ENCODE data around the gene HERC4. TPM values are rescaled to one million over a fixed set of nuclear protein-coding genes. Genes with fewer than 3 reads are reported as not detected.

HERC4 gene
- total RNA-seq, 2 donors from 2014 or later = 53.8 to 60.1 TPM

GRCh38 chr10:67965456-67965855 lies 109.6 kb downstream of the HERC4 start:
- WGBS, 2 experiments (ENCODE audit: insufficient coverage in 1 of 2, insufficient read length in 1 of 2) = 94 to 95% methylated on average over 2 of the region's 2 CpGs
- no peak for DNase-seq
- Mint-ChIP-seq H3K36me3 (ENCODE audit: low read depth) (peaks cover 56% of the 10 kb centered on the region), H3K27me3 (ENCODE audit: insufficient read depth) (no peaks in the 10 kb centered on the region), H3K27ac (no peak overlapping the region), H3K4me3 (no peak overlapping the region), H3K4me1 (no peaks in the 10 kb centered on the region), H3K9me3 (peaks cover 4% of the 10 kb centered on the region)
- no peak overlapping the region for H3K4me3 ChIP-seq (ENCODE audit: low read length)
- no peak for TF ChIP-seq CTCF (conservative IDR thresholded peaks at IDR 0.05)
- no peaks in the 10 kb centered on the region for H3K9me3 ChIP-seq (ENCODE audit: control insufficient read depth, low read length)
- no peaks in the 10 kb centered on the region for H3K4me1 ChIP-seq (ENCODE audit: control insufficient read depth, insufficient read depth, low read length)
- peaks cover 38% of the 10 kb centered on the region for H3K36me3 ChIP-seq (ENCODE audit: control insufficient read depth, insufficient read depth, low read length)
- no peak overlapping the region for H3K9ac ChIP-seq (ENCODE audit: extremely low read depth, low read length, poor library complexity, severe bottlenecking)
- H3K27ac ChIP-seq (ENCODE audit: low read depth, low read length) = no peak overlapping the region
- H3K27me3 ChIP-seq (ENCODE audit: control insufficient read depth, insufficient read depth, low read length, poor library complexity, severe bottlenecking) = no peaks in the 10 kb centered on the region

GRCh38 chr10:67959839-67960476 lies 115.1 kb downstream of the HERC4 start:
- Histone ChIP-seq H3K9me3 (ENCODE audit: control insufficient read depth, low read length) (no peaks in the 10 kb centered on the region), H3K36me3 (ENCODE audit: control insufficient read depth, insufficient read depth, low read length) (peaks cover 14% of the 10 kb centered on the region), H3K4me3 (ENCODE audit: low read length) (no peak overlapping the region), H3K4me1 (ENCODE audit: control insufficient read depth, insufficient read depth, low read length) (no peaks in the 10 kb centered on the region), H3K27ac (ENCODE audit: low read depth, low read length) (no peak overlapping the region), H3K27me3 (ENCODE audit: control insufficient read depth, insufficient read depth, low read length, poor library complexity, severe bottlenecking) (no peaks in the 10 kb centered on the region), H3K9ac (ENCODE audit: extremely low read depth, low read length, poor library complexity, severe bottlenecking) (no peak overlapping the region)
- Mint-ChIP-seq H3K27me3 (ENCODE audit: insufficient read depth) (no peaks in the 10 kb centered on the region), H3K9me3 (no peaks in the 10 kb centered on the region), H3K27ac (no peak overlapping the region), H3K4me3 (no peak overlapping the region), H3K36me3 (ENCODE audit: low read depth) (peaks cover 24% of the 10 kb centered on the region), H3K4me1 (no peaks in the 10 kb centered on the region)
- DNase-seq = no peak
- no peak for TF ChIP-seq CTCF (conservative IDR thresholded peaks at IDR 0.05)
- 88 to 92% methylated on average over 4 to 8 of the region's 8 CpGs for WGBS, 2 experiments (ENCODE audit: insufficient coverage in 1 of 2, insufficient read length in 1 of 2)

GRCh38 chr10:67955614-67956013 lies 119.5 kb downstream of the HERC4 start:
- no peaks in the 10 kb centered on the region for H3K27me3 ChIP-seq (ENCODE audit: control insufficient read depth, insufficient read depth, low read length, poor library complexity, severe bottlenecking)
- Mint-ChIP-seq H3K27me3 (ENCODE audit: insufficient read depth) (no peaks in the 10 kb centered on the region), H3K36me3 (ENCODE audit: low read depth) (peaks cover 17% of the 10 kb centered on the region), H3K27ac (no peak overlapping the region), H3K4me3 (no peak overlapping the region), H3K9me3 (no peaks in the 10 kb centered on the region), H3K4me1 (peaks cover 6% of the 10 kb centered on the region)
- no peak overlapping the region for H3K9ac ChIP-seq (ENCODE audit: extremely low read depth, low read length, poor library complexity, severe bottlenecking)
- H3K36me3 ChIP-seq (ENCODE audit: control insufficient read depth, insufficient read depth, low read length) = peaks cover 29% of the 10 kb centered on the region
- H3K4me3 ChIP-seq (ENCODE audit: low read length) = no peak overlapping the region
- DNase-seq = no peak
- H3K27ac ChIP-seq (ENCODE audit: low read depth, low read length) = no peak overlapping the region
- WGBS, 2 experiments (ENCODE audit: insufficient coverage in 1 of 2, insufficient read length in 1 of 2) = 96 to 97% methylated on average over 2 to 6 of the region's 6 CpGs
- H3K9me3 ChIP-seq (ENCODE audit: control insufficient read depth, low read length) = no peaks in the 10 kb centered on the region
- no peak for TF ChIP-seq CTCF (conservative IDR thresholded peaks at IDR 0.05)
- no peaks in the 10 kb centered on the region for H3K4me1 ChIP-seq (ENCODE audit: control insufficient read depth, insufficient read depth, low read length)
